ENCODE data around the gene EMILIN1. TPM values are rescaled to one million over a fixed set of nuclear protein-coding genes. Genes with fewer than 3 reads are reported as not detected.

Gene EMILIN1
- polyA plus RNA-seq, 4 donors, result 0.67 to 36.6 (median 13.4) TPM

- Histone ChIP-seq H3K4me1 (ENCODE audit: control insufficient read depth in 3 of 3, insufficient read depth in 2 of 3, low read depth in 1 of 3, low read length in 2 of 3) (no peaks in the 10 kb centered on the region), H3K4me3 (ENCODE audit: low read depth in 1 of 3, low read length in 3 of 3) (no peak overlapping the region), H3K9me3 (ENCODE audit: control insufficient read depth in 2 of 2, insufficient read depth in 1 of 2, low read depth in 1 of 2, low read length in 1 of 2) (no peaks in the 10 kb centered on the region), H3K27ac (ENCODE audit: low read depth in 1 of 3, low read length in 2 of 3) (no peak overlapping the region), H3K27me3 (ENCODE audit: control insufficient read depth in 3 of 3, insufficient read depth in 3 of 3, low read length in 3 of 3) (no peaks in the 10 kb centered on the region), H3K36me3 (ENCODE audit: control insufficient read depth in 3 of 3, insufficient read depth in 2 of 3, low read depth in 1 of 3, low read length in 3 of 3) (peaks cover 2 to 34% (median 3%) of the 10 kb centered on the region in 3 donors)
- no peak for FAIRE-seq
- WGBS, 3 donors, result 90 to 93% (median 90%) methylated on average over 3 of the region's 3 CpGs
- DNase-seq, result no peak
Observed at GRCh38 chr2:27060323-27060722, 18.1 kb upstream of the EMILIN1 start.

- no peaks in the 10 kb centered on the region for H3K27me3 ChIP-seq (ENCODE audit: control insufficient read depth in 3 of 3, insufficient read depth in 3 of 3, low read length in 3 of 3)
- H3K9me3 ChIP-seq (ENCODE audit: control insufficient read depth in 2 of 2, insufficient read depth in 1 of 2, low read depth in 1 of 2, low read length in 1 of 2), result no peaks in the 10 kb centered on the region
- peaks cover 2 to 41% (median 8%) of the 10 kb centered on the region in 3 donors for H3K36me3 ChIP-seq (ENCODE audit: control insufficient read depth in 3 of 3, insufficient read depth in 2 of 3, low read depth in 1 of 3, low read length in 3 of 3)
- H3K4me3 ChIP-seq (ENCODE audit: low read depth in 1 of 3, low read length in 3 of 3), result no peak overlapping the region
- FAIRE-seq, result no peak
- WGBS, 3 donors, result 68 to 86% (median 71%) methylated on average over 3 of the region's 3 CpGs
- H3K27ac ChIP-seq (ENCODE audit: low read depth in 1 of 3, low read length in 2 of 3), result no peak overlapping the region
- peaks cover under 1 to 6% (median 3%) of the 10 kb centered on the region in 3 donors for H3K4me1 ChIP-seq (ENCODE audit: control insufficient read depth in 3 of 3, insufficient read depth in 2 of 3, low read depth in 1 of 3, low read length in 2 of 3)
- no peak for DNase-seq
Observed at GRCh38 chr2:27065128-27065527, 13.3 kb upstream of the EMILIN1 start.

- FAIRE-seq (no peak), DNase-seq (no peak)
- Histone ChIP-seq H3K27ac (ENCODE audit: low read depth in 1 of 3, low read length in 2 of 3) (no peak overlapping the region), H3K27me3 (ENCODE audit: control insufficient read depth in 3 of 3, insufficient read depth in 3 of 3, low read length in 3 of 3) (no peaks in the 10 kb centered on the region), H3K9me3 (ENCODE audit: control insufficient read depth in 2 of 2, insufficient read depth in 1 of 2, low read depth in 1 of 2, low read length in 1 of 2) (no peaks in the 10 kb centered on the region), H3K36me3 (ENCODE audit: control insufficient read depth in 3 of 3, insufficient read depth in 2 of 3, low read depth in 1 of 3, low read length in 3 of 3) (peaks cover 2 to 40% (median 5%) of the 10 kb centered on the region in 3 donors), H3K4me1 (ENCODE audit: control insufficient read depth in 3 of 3, insufficient read depth in 2 of 3, low read depth in 1 of 3, low read length in 2 of 3) (peaks cover 4 to 17% (median 7%) of the 10 kb centered on the region in 3 donors), H3K4me3 (ENCODE audit: low read depth in 1 of 3, low read length in 3 of 3) (no peak overlapping the region)
- 96 to 97% (median 97%) methylated on average over 5 of the region's 5 CpGs for WGBS, 3 donors
Observed at GRCh38 chr2:27067385-27067784, 11.0 kb upstream of the EMILIN1 start.

- no peak for DNase-seq
- no peak for FAIRE-seq
- no peaks in the 10 kb centered on the region for H3K27me3 ChIP-seq (ENCODE audit: control insufficient read depth in 3 of 3, insufficient read depth in 3 of 3, low read length in 3 of 3)
- no peak overlapping the region for H3K4me3 ChIP-seq (ENCODE audit: low read depth in 1 of 3, low read length in 3 of 3)
- H3K9me3 ChIP-seq (ENCODE audit: control insufficient read depth in 2 of 2, insufficient read depth in 1 of 2, low read depth in 1 of 2, low read length in 1 of 2), result no peaks in the 10 kb centered on the region
- H3K4me1 ChIP-seq (ENCODE audit: control insufficient read depth in 3 of 3, insufficient read depth in 2 of 3, low read depth in 1 of 3, low read length in 2 of 3), result peaks cover 4 to 23% (median 7%) of the 10 kb centered on the region in 3 donors
- H3K36me3 ChIP-seq (ENCODE audit: control insufficient read depth in 3 of 3, insufficient read depth in 2 of 3, low read depth in 1 of 3, low read length in 3 of 3), result peaks cover 0 to 38% (median 5%) of the 10 kb centered on the region in 3 donors
- WGBS, 3 donors, result 95 to 96% (median 95%) methylated on average over 6 of the region's 6 CpGs
- no peak overlapping the region for H3K27ac ChIP-seq (ENCODE audit: low read depth in 1 of 3, low read length in 2 of 3)
Observed at GRCh38 chr2:27069436-27069835, 9.0 kb upstream of the EMILIN1 start.

GRCh38 chr2:27069961-27070618 lies 8.3 kb upstream of the EMILIN1 start:
- no peak for FAIRE-seq
- Histone ChIP-seq H3K27ac (ENCODE audit: low read depth in 1 of 3, low read length in 2 of 3) (peak overlapping the region in 1 of 3 donors; percentile 96), H3K4me3 (ENCODE audit: low read depth in 1 of 3, low read length in 3 of 3) (peak overlapping the region in 2 of 3 donors; percentile 78 to 100), H3K4me1 (ENCODE audit: control insufficient read depth in 3 of 3, insufficient read depth in 2 of 3, low read depth in 1 of 3, low read length in 2 of 3) (peaks cover 4 to 23% (median 7%) of the 10 kb centered on the region in 3 donors), H3K27me3 (ENCODE audit: control insufficient read depth in 3 of 3, insufficient read depth in 3 of 3, low read length in 3 of 3) (no peaks in the 10 kb centered on the region), H3K36me3 (ENCODE audit: control insufficient read depth in 3 of 3, insufficient read depth in 2 of 3, low read depth in 1 of 3, low read length in 3 of 3) (peaks cover 0 to 38% (median 5%) of the 10 kb centered on the region in 3 donors), H3K9me3 (ENCODE audit: control insufficient read depth in 2 of 2, insufficient read depth in 1 of 2, low read depth in 1 of 2, low read length in 1 of 2) (no peaks in the 10 kb centered on the region)
- 83 to 86% (median 84%) methylated on average over 8 of the region's 8 CpGs for WGBS, 3 donors
- no peak for DNase-seq

- no peaks in the 10 kb centered on the region for H3K27me3 ChIP-seq (ENCODE audit: control insufficient read depth in 3 of 3, insufficient read depth in 3 of 3, low read length in 3 of 3)
- H3K27ac ChIP-seq (ENCODE audit: low read depth in 1 of 3, low read length in 2 of 3), result peak overlapping the region; percentile 86 to 96 (median 94)
- WGBS, 3 donors, result 2 to 3% (median 3%) methylated on average over 11 of the region's 11 CpGs
- H3K4me1 ChIP-seq (ENCODE audit: control insufficient read depth in 3 of 3, insufficient read depth in 2 of 3, low read depth in 1 of 3, low read length in 2 of 3), result peaks cover 4 to 23% (median 7%) of the 10 kb centered on the region in 3 donors
- no peaks in the 10 kb centered on the region for H3K9me3 ChIP-seq (ENCODE audit: control insufficient read depth in 2 of 2, insufficient read depth in 1 of 2, low read depth in 1 of 2, low read length in 1 of 2)
- peak overlapping the region; percentile 71 to 100 (median 78) for H3K4me3 ChIP-seq (ENCODE audit: low read depth in 1 of 3, low read length in 3 of 3)
- peaks cover 0 to 38% (median 5%) of the 10 kb centered on the region in 3 donors for H3K36me3 ChIP-seq (ENCODE audit: control insufficient read depth in 3 of 3, insufficient read depth in 2 of 3, low read depth in 1 of 3, low read length in 3 of 3)
- FAIRE-seq (no peak), DNase-seq (no peak)
Observed at GRCh38 chr2:27070653-27071276, 7.7 kb upstream of the EMILIN1 start.

GRCh38 chr2:27071277-27071989 lies 7.0 kb upstream of the EMILIN1 start, which contains the start of gene OST4:
Gene OST4 (minus strand): TSS chr2:27071654.
- WGBS, 3 donors, result 0 to 1% (median 0%) methylated on average over 52 to 86 of the region's 86 CpGs
- no peak for FAIRE-seq
- Histone ChIP-seq H3K9me3 (ENCODE audit: control insufficient read depth in 2 of 2, insufficient read depth in 1 of 2, low read depth in 1 of 2, low read length in 1 of 2) (no peaks in the 10 kb centered on the region), H3K4me3 (ENCODE audit: low read depth in 1 of 3, low read length in 3 of 3) (peak within 1 kb of the TSS; percentile 71 to 100 (median 78)), H3K27me3 (ENCODE audit: control insufficient read depth in 3 of 3, insufficient read depth in 3 of 3, low read length in 3 of 3) (no peaks in the 10 kb centered on the region), H3K27ac (ENCODE audit: low read depth in 1 of 3, low read length in 2 of 3) (peak within 1 kb of the TSS; percentile 86 to 96 (median 94)), H3K36me3 (ENCODE audit: control insufficient read depth in 3 of 3, insufficient read depth in 2 of 3, low read depth in 1 of 3, low read length in 3 of 3) (peaks cover 0 to 34% (median 5%) of the 10 kb centered on the region in 3 donors), H3K4me1 (ENCODE audit: control insufficient read depth in 3 of 3, insufficient read depth in 2 of 3, low read depth in 1 of 3, low read length in 2 of 3) (peaks cover 4 to 23% (median 7%) of the 10 kb centered on the region in 3 donors)
- DNase-seq, result peak; percentile 95 to 97

All from small intestine (tissue), 7 donors.